ENCODE measurements around the gene TRPC5OS.

TRPC5OS gene

GRCh38 chrX:111875881-111876280 is at the start of gene TRPC5OS:
TRPC5OS (plus strand) TSS chrX:111876181; CDS start chrX:111901850, 25,669 bp downstream.
- no peak for DNase-seq (ENCODE audit: low read depth in 4 of 4, low spot score in 1 of 4)

- no peak for DNase-seq (ENCODE audit: low read depth in 4 of 4, low spot score in 1 of 4)
Measured at GRCh38 chrX:111829345-111829744, 46.6 kb upstream of the TRPC5OS start.

GRCh38 chrX:111830571-111830970 is 45.4 kb upstream of the TRPC5OS start:
- no peak for DNase-seq (ENCODE audit: low read depth in 4 of 4, low spot score in 1 of 4)

- no peak for DNase-seq (ENCODE audit: low read depth in 4 of 4, low spot score in 1 of 4)
Measured at GRCh38 chrX:111831343-111831742, 44.6 kb upstream of the TRPC5OS start.

GRCh38 chrX:111837197-111837596 is 38.8 kb upstream of the TRPC5OS start:
- DNase-seq (ENCODE audit: low read depth in 4 of 4, low spot score in 1 of 4), result no peak

- no peak for DNase-seq (ENCODE audit: low read depth in 4 of 4, low spot score in 1 of 4)
Measured at GRCh38 chrX:111847491-111848133, 28.4 kb upstream of the TRPC5OS start.

- DNase-seq (ENCODE audit: low read depth in 4 of 4, low spot score in 1 of 4), result no peak
Measured at GRCh38 chrX:111848541-111848940, 27.4 kb upstream of the TRPC5OS start.

GRCh38 chrX:111850975-111851374 is 25.0 kb upstream of the TRPC5OS start:
- no peak for DNase-seq (ENCODE audit: low read depth in 4 of 4, low spot score in 1 of 4)

- DNase-seq (ENCODE audit: low read depth in 4 of 4, low spot score in 1 of 4), result no peak
Measured at GRCh38 chrX:111854556-111855490, 21.2 kb upstream of the TRPC5OS start.

GRCh38 chrX:111857534-111858060 is 18.4 kb upstream of the TRPC5OS start:
- DNase-seq (ENCODE audit: low read depth in 4 of 4, low spot score in 1 of 4), result no peak

- DNase-seq (ENCODE audit: low read depth in 4 of 4, low spot score in 1 of 4), result no peak
Measured at GRCh38 chrX:111861605-111862004, 14.4 kb upstream of the TRPC5OS start.

- no peak for DNase-seq (ENCODE audit: low read depth in 4 of 4, low spot score in 1 of 4)
Measured at GRCh38 chrX:111867236-111867635, 8.7 kb upstream of the TRPC5OS start.

- DNase-seq (ENCODE audit: low read depth in 4 of 4, low spot score in 1 of 4), result no peak
Measured at GRCh38 chrX:111868726-111869638, 7.0 kb upstream of the TRPC5OS start.

GRCh38 chrX:111869639-111870034 is 6.3 kb upstream of the TRPC5OS start:
- no peak for DNase-seq (ENCODE audit: low read depth in 4 of 4, low spot score in 1 of 4)

GRCh38 chrX:111874241-111874640 is 1.7 kb upstream of the TRPC5OS start:
- no peak for DNase-seq (ENCODE audit: low read depth in 4 of 4, low spot score in 1 of 4)

GRCh38 chrX:111876646-111877045 is 665 bp downstream of the TRPC5OS start:
- no peak for DNase-seq (ENCODE audit: low read depth in 4 of 4, low spot score in 1 of 4)

- no peak for DNase-seq (ENCODE audit: low read depth in 4 of 4, low spot score in 1 of 4)
Measured at GRCh38 chrX:111877681-111878080, 1.7 kb downstream of the TRPC5OS start.

- DNase-seq (ENCODE audit: low read depth in 4 of 4, low spot score in 1 of 4), result no peak
Measured at GRCh38 chrX:111880735-111881134, 4.8 kb downstream of the TRPC5OS start.

GRCh38 chrX:111881715-111882114 is 5.7 kb downstream of the TRPC5OS start:
- DNase-seq (ENCODE audit: low read depth in 4 of 4, low spot score in 1 of 4), result no peak

- DNase-seq (ENCODE audit: low read depth in 4 of 4, low spot score in 1 of 4), result no peak
Measured at GRCh38 chrX:111886678-111887077, 10.7 kb downstream of the TRPC5OS start.

GRCh38 chrX:111888600-111888999 is 12.6 kb downstream of the TRPC5OS start:
- DNase-seq (ENCODE audit: low read depth in 4 of 4, low spot score in 1 of 4), result no peak
